GM12874 (cell line): ENCODE measurements around the gene IMPA2.

Experiments
- CTCF ChIP-seq: IDR thresholded peaks from 2 replicates; pipeline ENCODE4 v1.5.1; 2011; ENCODE audit warnings: low read depth, mild to moderate bottlenecking, control low read depth, low read length, moderate library complexity; ENCODE audit not compliant: insufficient read depth

Gene IMPA2

GRCh38 chr18:11999429-11999828 is 18.1 kb downstream of the IMPA2 start:
- TF ChIP-seq CTCF, result no peak

- TF ChIP-seq CTCF, result no peak
These were observed 18.9 kb downstream of the IMPA2 start for GRCh38 chr18:12000072-12000659.

GRCh38 chr18:12001421-12001820 is 20.1 kb downstream of the IMPA2 start:
- TF ChIP-seq CTCF, result no peak

GRCh38 chr18:12003894-12004293 is 22.6 kb downstream of the IMPA2 start:
- no peak for TF ChIP-seq CTCF

- TF ChIP-seq CTCF, result no peak
These were observed 24.5 kb downstream of the IMPA2 start for GRCh38 chr18:12005538-12006487.

GRCh38 chr18:12006488-12006840 is 25.2 kb downstream of the IMPA2 start:
- TF ChIP-seq CTCF, result no peak

- no peak for TF ChIP-seq CTCF
These were observed 25.8 kb downstream of the IMPA2 start for GRCh38 chr18:12007063-12007462.
